ENCODE results near the gene GET4. TPM values are rescaled to one million over a fixed set of nuclear protein-coding genes. Genes with fewer than 3 reads are reported as not detected.

The GET4 gene
- total RNA-seq, 1 experiment from 2014 or later, result 120 TPM

DNA sequence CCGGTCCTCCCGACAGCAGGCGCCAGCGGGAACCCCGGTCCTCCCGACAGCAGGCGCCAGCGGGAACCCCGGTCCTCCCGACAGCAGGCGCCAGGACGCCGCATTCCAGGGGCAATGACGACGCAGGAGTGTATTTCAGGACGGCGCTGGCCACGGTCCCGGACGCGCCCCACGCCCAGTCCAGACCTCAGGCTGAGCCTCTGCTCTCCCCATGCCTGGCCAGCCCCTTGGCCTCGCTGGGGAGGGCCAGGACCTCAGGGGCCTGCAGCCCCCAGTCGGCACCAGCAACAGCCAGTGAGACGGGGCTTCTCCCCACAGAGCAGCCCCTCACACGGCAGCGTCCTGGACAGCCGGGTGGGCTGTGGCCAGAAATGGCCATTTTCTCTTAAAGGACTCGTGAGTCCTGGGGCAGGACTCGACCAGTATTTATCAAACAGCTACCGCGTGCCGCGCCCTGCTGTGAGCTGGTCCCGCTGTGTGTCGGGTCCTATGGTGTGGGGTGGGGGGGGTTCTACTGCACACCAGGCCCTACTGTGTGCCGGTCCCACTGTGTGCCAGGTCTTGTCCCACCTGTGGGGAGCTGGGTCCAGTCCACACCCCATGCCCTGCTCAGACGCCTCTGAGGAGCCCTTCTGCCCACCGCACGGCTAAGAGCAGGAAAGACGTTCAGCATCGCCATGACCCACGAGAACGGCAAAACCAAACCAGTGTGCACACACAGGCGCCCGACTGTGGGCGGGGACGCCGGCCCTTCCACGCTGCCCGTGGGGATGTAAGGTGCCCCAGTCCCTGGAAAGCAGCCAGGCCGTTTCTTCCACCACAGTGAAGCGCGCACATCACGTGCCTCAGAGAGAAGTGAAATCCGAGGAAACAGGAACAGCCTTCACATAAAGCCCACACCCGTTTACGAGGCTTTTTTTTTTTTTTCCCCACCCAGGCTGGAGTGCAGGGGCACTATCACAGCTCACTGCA is 33.3 kb downstream of the GET4 start:
- no TSS peak for BruUV-seq (replicated peaks)
- H3K4me3 ChIP-seq, result no peak overlapping the region

DNA sequence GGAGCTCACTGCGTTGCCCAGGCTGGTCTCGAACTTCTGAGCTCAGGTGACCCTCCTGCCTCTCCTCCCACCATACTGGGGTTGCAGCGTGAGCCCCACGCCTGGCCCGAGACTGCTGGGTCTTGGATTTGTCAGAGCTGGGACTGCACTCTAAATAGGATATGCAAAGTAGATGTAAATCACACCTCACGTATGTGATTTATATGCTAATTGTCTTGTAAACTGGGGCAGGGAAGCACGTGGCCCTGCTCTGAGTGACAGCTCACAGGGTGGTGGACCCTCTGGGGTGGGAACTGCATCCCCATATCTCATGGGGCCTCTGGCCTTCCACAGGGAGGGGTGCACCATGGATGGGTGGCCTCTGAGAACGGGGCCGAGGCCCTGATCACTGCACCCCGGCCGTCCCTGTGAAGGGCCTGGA is 34.1 kb downstream of the GET4 start:
- no peak for TF ChIP-seq EZH2 (IDR thresholded peaks at IDR 0.05; ENCODE audit: low read depth)
- TF ChIP-seq, protein P1, sequence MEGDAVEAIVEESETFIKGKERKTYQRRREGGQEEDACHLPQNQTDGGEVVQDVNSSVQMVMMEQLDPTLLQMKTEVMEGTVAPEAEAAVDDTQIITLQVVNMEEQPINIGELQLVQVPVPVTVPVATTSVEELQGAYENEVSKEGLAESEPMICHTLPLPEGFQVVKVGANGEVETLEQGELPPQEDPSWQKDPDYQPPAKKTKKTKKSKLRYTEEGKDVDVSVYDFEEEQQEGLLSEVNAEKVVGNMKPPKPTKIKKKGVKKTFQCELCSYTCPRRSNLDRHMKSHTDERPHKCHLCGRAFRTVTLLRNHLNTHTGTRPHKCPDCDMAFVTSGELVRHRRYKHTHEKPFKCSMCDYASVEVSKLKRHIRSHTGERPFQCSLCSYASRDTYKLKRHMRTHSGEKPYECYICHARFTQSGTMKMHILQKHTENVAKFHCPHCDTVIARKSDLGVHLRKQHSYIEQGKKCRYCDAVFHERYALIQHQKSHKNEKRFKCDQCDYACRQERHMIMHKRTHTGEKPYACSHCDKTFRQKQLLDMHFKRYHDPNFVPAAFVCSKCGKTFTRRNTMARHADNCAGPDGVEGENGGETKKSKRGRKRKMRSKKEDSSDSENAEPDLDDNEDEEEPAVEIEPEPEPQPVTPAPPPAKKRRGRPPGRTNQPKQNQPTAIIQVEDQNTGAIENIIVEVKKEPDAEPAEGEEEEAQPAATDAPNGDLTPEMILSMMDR (conservative IDR thresholded peaks at IDR 0.05), result no peak
- Histone ChIP-seq H3K4me2 (no peak overlapping the region), H4K20me1 (ENCODE audit: insufficient read depth) (no peaks in the 10 kb centered on the region), H2AFZ (no peak overlapping the region), H3K36me3 (ENCODE audit: low read depth) (no peaks in the 10 kb centered on the region), H3K9me3 (ENCODE audit: insufficient read depth, low read depth) (no peaks in the 10 kb centered on the region), H3K27me3 (ENCODE audit: insufficient read depth, low read depth) (no peaks in the 10 kb centered on the region), H3K4me1 (replicated peaks; ENCODE audit: insufficient read depth) (peaks cover 12% of the 10 kb centered on the region), H3K27ac (no peak overlapping the region), H3K4me3 (no peak overlapping the region), H3K79me2 (ENCODE audit: low read depth) (no peaks in the 10 kb centered on the region), H3F3A (ENCODE audit: insufficient read depth, low read depth) (peaks cover 24% of the 10 kb centered on the region), H3K9me2 (ENCODE audit: insufficient read depth) (no peaks in the 10 kb centered on the region)
- BruUV-seq (replicated peaks), result no TSS peak
- intact Hi-C loops (cut with micrococcal nuclease; ENCODE audit: unreplicated experiment), result no loop called here
- DNase-seq, result no peak
- CTCF ChIA-PET, result interaction anchor here (0.6 kb wide), 1 partner anchor 273 kb away, joined by 9 read pairs; no protein-coding TSS in a partner anchor
- POLR2A ChIA-PET (ENCODE audit: unreplicated experiment), result no interaction called here

More for the DNA sequence above, 33.3 kb downstream of the GET4 start:
- Histone ChIP-seq H4K20me1 (ENCODE audit: insufficient read depth) (no peaks in the 10 kb centered on the region), H3K4me1 (replicated peaks; ENCODE audit: insufficient read depth) (peaks cover 10% of the 10 kb centered on the region), H3K9me3 (ENCODE audit: insufficient read depth, low read depth) (no peaks in the 10 kb centered on the region), H3F3A (ENCODE audit: insufficient read depth, low read depth) (peaks cover 24% of the 10 kb centered on the region), H2AFZ (no peak overlapping the region), H3K27ac (no peak overlapping the region), H3K36me3 (ENCODE audit: low read depth) (no peaks in the 10 kb centered on the region), H3K79me2 (ENCODE audit: low read depth) (no peaks in the 10 kb centered on the region), H3K27me3 (ENCODE audit: insufficient read depth, low read depth) (no peaks in the 10 kb centered on the region), H3K9me2 (ENCODE audit: insufficient read depth) (no peaks in the 10 kb centered on the region), H3K4me2 (no peak overlapping the region)
- ChIA-PET CTCF (interaction anchor here (0.6 kb wide), 1 partner anchor 274 kb away, joined by 9 read pairs; no protein-coding TSS in a partner anchor), POLR2A (ENCODE audit: unreplicated experiment) (no interaction called here)
- no peak for TF ChIP-seq EZH2 (IDR thresholded peaks at IDR 0.05; ENCODE audit: low read depth)
- TF ChIP-seq, protein P1 (conservative IDR thresholded peaks at IDR 0.05), result no peak
- DNase-seq, result no peak
- intact Hi-C loops (cut with micrococcal nuclease; ENCODE audit: unreplicated experiment), result no loop called here

DNA sequence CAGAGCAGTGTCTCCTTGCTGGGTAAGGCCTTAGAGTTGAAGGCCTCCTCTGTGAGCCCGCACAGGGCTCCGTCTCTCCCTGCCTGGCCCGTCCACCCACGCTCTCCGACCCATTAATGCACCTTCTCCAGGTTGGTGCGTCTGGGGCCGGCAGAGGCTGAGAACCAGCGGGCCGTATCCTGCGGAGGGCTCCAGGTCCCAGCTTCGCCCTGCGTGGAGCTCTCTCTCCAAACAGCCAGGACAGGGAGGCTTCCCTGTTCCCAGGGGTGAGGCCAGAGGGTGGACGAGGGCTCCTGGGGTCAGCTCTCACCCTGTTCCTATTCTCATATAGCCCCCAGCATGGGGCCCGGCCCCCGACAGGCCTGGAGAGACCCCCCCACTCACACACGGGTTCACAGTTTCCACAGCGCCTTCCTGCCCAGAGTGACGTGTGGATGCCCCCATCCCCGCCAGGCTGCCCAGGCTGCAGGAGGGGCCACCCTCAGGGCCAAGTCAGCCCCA is 34.6 kb downstream of the GET4 start:
- intact Hi-C loops (cut with micrococcal nuclease; ENCODE audit: unreplicated experiment), result no loop called here
- Histone ChIP-seq H2AFZ (no peak overlapping the region), H3F3A (ENCODE audit: insufficient read depth, low read depth) (peaks cover 24% of the 10 kb centered on the region), H3K79me2 (ENCODE audit: low read depth) (no peaks in the 10 kb centered on the region), H3K9me2 (ENCODE audit: insufficient read depth) (no peaks in the 10 kb centered on the region), H3K27me3 (ENCODE audit: insufficient read depth, low read depth) (no peaks in the 10 kb centered on the region), H3K36me3 (ENCODE audit: low read depth) (no peaks in the 10 kb centered on the region), H3K4me2 (no peak overlapping the region), H3K4me1 (replicated peaks; ENCODE audit: insufficient read depth) (peaks cover 12% of the 10 kb centered on the region), H3K27ac (no peak overlapping the region), H4K20me1 (ENCODE audit: insufficient read depth) (no peaks in the 10 kb centered on the region), H3K9me3 (ENCODE audit: insufficient read depth, low read depth) (no peaks in the 10 kb centered on the region), H3K4me3 (no peak overlapping the region)
- ChIA-PET POLR2A (ENCODE audit: unreplicated experiment) (no interaction called here), CTCF (no interaction called here)
- no peak for DNase-seq
- TF ChIP-seq, protein P1 (conservative IDR thresholded peaks at IDR 0.05), result no peak
- no peak for TF ChIP-seq EZH2 (IDR thresholded peaks at IDR 0.05; ENCODE audit: low read depth)
- no TSS peak for BruUV-seq (replicated peaks)
